Mucosa of rectum (tissue), 2 donors: ENCODE measurements around the gene ZNF471.
A peak's percentile ranks its signal among the peaks of the same experiment; 100 is the strongest.

Experiments
- H3K27ac ChIP-seq, 2 donors: one replicate each; pipeline ENCODE4 v1.7.0; 2013; ENCODE audit warnings: inconsistent platforms in 2 of 2, low read depth in 2 of 2, low read length in 2 of 2
- H3K27me3 ChIP-seq, 2 donors: one replicate each; pipeline ENCODE4 v1.7.0; 2013; ENCODE audit warnings: low read length in 2 of 2; ENCODE audit not compliant: control insufficient read depth in 2 of 2, insufficient read depth in 2 of 2
- H3K36me3 ChIP-seq, 2 donors: one replicate each; pipeline ENCODE4 v1.7.0; 2013; ENCODE audit warnings: low read length in 2 of 2; ENCODE audit not compliant: control insufficient read depth in 2 of 2, insufficient read depth in 2 of 2
- H3K4me1 ChIP-seq, 2 donors: one replicate each; pipeline ENCODE4 v1.7.0; 2013; ENCODE audit warnings: low read length in 2 of 2, mild to moderate bottlenecking in 1 of 2; ENCODE audit not compliant: control insufficient read depth in 2 of 2, insufficient read depth in 2 of 2
- H3K4me3 ChIP-seq, 2 donors: one replicate each; pipeline ENCODE4 v1.7.0; 2013; ENCODE audit warnings: low read length in 2 of 2
- H3K9ac ChIP-seq, 2 donors: one replicate each; pipeline ENCODE4 v1.7.0; 2013; ENCODE audit warnings: low read length in 2 of 2, low read depth in 1 of 2, mild to moderate bottlenecking in 1 of 2
- H3K9me3 ChIP-seq, 2 donors: one replicate each; pipeline ENCODE4 v1.7.0; 2013; ENCODE audit warnings: low read length in 2 of 2; ENCODE audit not compliant: control insufficient read depth in 2 of 2
- donor health status: healthy.
- donor health status: Normal muscosa, but diverticular disease.

ZNF471 gene

DNA sequence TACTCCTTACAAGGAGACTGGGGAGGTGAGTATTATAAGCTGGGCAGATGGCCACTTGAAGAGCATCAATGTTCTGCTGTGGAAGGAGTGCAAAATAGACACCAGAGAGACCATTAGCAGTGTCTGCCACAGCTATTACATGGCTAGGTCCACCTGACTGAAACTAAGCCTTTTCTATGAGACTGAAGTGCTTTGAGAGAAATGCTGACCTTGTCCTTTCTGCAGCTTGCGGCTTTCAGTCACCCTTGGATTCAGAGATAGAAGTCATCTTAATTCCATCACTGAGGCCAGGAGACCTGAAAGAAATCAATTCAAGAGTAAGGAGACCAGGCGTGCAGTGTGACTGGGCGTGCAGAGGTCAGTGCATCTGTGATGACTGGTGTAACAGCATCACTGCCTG, 29.8 kb downstream of the ZNF471 start:
- Histone ChIP-seq H3K9me3 (peaks cover 19 to 29% of the 10 kb centered on the region in 2 donors), H3K9ac (no peak overlapping the region), H3K27me3 (no peaks in the 10 kb centered on the region), H3K27ac (no peak overlapping the region), H3K36me3 (peaks cover 0 to 5% of the 10 kb centered on the region in 2 donors), H3K4me3 (peak overlapping the region; percentile 71 to 91), H3K4me1 (peaks cover 3 to 8% of the 10 kb centered on the region in 2 donors)

DNA sequence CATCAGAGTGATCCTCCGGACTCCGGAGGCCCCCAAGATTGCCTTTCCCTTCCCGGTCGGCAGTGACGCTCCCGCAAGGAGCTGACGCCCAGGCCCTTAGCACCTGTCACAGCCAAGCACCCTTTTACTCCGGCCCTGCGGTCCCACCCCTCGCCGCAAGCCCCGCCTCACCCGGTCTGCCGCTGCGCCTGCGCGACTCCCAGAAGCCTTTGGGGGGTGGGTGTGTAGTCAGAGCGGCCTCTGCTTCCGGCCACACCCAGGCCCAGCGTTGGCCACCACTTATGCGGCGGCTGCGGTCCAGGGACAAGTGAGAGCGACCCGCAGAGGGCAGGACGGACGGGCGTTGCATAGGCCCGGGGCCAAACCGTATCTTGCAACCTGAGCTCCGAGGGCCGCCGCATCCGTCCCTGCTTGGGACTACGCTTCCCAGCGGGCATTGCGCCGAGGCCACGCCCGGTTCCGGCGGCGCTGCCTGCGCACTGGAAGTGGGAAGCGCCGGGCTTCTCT, 30.7 kb downstream of the ZNF471 start:
- H3K9ac ChIP-seq, result peak overlapping the region; percentile 60 to 65
- peaks cover 3 to 8% of the 10 kb centered on the region in 2 donors for H3K4me1 ChIP-seq
- peak overlapping the region; percentile 71 to 91 for H3K4me3 ChIP-seq
- H3K27ac ChIP-seq, result peak overlapping the region; percentile 93
- H3K27me3 ChIP-seq, result no peaks in the 10 kb centered on the region
- H3K9me3 ChIP-seq, result peaks cover 19 to 33% of the 10 kb centered on the region in 2 donors
- peaks cover 0 to 5% of the 10 kb centered on the region in 2 donors for H3K36me3 ChIP-seq

DNA sequence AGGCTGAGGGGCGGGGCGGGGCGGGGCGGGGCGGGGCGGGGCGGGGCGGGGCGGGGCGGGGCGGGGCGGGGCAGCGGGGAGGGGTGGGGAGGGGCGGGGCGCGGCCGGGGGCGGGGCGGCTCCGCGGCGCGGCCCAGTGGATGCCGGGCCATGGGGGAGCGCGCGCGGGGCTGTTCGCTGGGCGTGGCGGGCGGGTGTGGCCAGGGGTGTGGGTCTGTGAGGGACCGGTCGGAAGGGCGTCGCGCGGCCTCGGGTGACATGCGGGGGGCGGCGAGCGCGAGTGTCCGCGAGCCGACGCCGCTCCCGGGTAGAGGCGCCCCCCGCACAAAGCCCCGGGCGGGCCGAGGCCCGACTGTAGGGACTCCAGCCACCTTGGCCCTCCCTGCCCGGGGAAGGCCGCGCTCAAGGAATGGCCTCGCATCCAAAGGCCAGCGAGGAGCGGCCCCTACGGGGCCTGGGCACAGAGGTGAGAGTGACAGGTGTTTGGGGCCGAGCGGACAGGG, 31.2 kb downstream of the ZNF471 start, which contains the start of gene ZFP28:
Gene ZFP28, plus strand, starts transcription at position 188 of the 503 bp plus-strand sequence. Its CDS starts 71 bp downstream, at position 259.
- Histone ChIP-seq H3K9me3 (peaks cover 23 to 33% of the 10 kb centered on the region in 2 donors), H3K9ac (peak within 1 kb of the TSS; percentile 60 to 65), H3K36me3 (peaks cover 0 to 5% of the 10 kb centered on the region in 2 donors)

DNA sequence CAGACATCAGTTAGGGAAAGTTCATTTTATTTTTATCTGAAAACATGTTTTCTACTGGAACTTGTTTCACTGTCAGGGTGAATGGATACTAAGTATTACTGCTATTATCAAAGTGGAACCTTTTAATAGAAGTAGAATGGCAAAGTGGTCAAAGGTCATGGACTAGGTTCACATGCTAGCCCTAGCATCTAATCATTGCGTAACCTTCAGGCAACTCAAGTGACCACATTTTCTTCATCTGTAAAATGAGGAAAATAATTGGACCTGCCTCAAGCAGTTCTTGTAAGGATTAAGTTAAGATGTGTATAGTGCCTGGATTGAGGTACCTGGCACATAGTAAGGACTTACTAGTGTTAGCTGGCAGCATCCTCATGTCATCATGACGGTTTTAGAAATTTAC, 36.1 kb downstream of the ZNF471 start:
- peaks cover 40 to 50% of the 10 kb centered on the region in 2 donors for H3K9me3 ChIP-seq
- H3K9ac ChIP-seq, result no peak overlapping the region
- peaks cover 0 to 3% of the 10 kb centered on the region in 2 donors for H3K4me1 ChIP-seq
- H3K36me3 ChIP-seq, result peaks cover 2 to 16% of the 10 kb centered on the region in 2 donors
- no peak overlapping the region for H3K27ac ChIP-seq
- H3K27me3 ChIP-seq, result no peaks in the 10 kb centered on the region
- no peak overlapping the region for H3K4me3 ChIP-seq

More for the DNA sequence above, 31.2 kb downstream of the ZNF471 start, which contains the start of gene ZFP28:
- H3K4me1 ChIP-seq, result peaks cover 3 to 8% of the 10 kb centered on the region in 2 donors
- no peaks in the 10 kb centered on the region for H3K27me3 ChIP-seq
- peak within 1 kb of the TSS; percentile 93 for H3K27ac ChIP-seq
- peak within 1 kb of the TSS; percentile 72 to 91 for H3K4me3 ChIP-seq

DNA sequence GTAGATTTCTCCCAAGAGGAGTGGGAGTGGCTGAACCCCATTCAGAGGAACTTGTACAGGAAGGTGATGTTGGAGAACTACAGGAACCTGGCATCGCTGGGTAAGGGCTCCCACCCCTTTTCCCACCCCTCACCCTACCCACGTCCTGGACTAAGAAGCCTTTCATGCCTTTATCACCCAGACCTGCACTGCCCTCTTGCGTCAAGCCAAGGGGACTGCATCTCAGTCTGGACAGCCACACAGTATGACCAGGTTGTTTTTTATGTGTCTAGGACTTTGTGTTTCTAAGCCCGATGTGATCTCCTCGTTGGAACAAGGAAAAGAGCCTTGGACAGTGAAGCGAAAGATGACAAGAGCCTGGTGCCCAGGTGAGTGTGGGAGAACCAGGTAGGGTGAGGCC, 39.9 kb downstream of the ZNF471 start:
- H3K27ac ChIP-seq, result no peak overlapping the region
- no peaks in the 10 kb centered on the region for H3K4me1 ChIP-seq
- H3K4me3 ChIP-seq, result no peak overlapping the region
- H3K36me3 ChIP-seq, result peaks cover 24 to 33% of the 10 kb centered on the region in 2 donors
- H3K9ac ChIP-seq, result no peak overlapping the region
- H3K27me3 ChIP-seq, result no peaks in the 10 kb centered on the region
- peaks cover 57 to 63% of the 10 kb centered on the region in 2 donors for H3K9me3 ChIP-seq

DNA sequence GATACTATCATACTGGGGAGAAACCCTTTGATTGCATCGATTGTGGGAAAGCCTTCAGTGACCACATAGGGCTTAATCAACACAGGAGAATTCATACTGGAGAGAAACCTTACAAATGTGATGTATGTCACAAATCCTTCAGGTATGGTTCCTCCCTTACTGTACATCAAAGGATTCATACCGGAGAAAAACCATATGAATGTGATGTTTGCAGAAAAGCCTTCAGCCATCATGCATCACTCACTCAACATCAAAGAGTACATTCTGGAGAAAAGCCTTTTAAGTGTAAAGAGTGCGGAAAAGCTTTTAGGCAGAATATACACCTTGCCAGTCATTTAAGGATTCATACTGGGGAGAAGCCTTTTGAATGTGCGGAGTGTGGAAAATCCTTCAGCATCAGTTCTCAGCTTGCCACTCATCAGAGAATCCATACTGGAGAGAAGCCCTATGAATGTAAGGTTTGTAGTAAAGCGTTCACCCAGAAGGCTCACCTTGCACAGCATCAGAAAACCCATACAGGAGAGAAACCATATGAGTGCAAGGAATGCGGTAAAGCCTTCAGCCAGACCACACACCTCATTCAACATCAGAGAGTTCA, 46.7 kb downstream of the ZNF471 start:
- H3K36me3 ChIP-seq, result peaks cover 28 to 33% of the 10 kb centered on the region in 2 donors
- no peak overlapping the region for H3K27ac ChIP-seq
- H3K27me3 ChIP-seq, result no peaks in the 10 kb centered on the region
- H3K4me3 ChIP-seq, result peak overlapping the region in 1 of 2 donors; percentile 6
- H3K9me3 ChIP-seq, result peaks cover 56 to 70% of the 10 kb centered on the region in 2 donors
- no peak overlapping the region for H3K9ac ChIP-seq
- H3K4me1 ChIP-seq, result no peaks in the 10 kb centered on the region

DNA sequence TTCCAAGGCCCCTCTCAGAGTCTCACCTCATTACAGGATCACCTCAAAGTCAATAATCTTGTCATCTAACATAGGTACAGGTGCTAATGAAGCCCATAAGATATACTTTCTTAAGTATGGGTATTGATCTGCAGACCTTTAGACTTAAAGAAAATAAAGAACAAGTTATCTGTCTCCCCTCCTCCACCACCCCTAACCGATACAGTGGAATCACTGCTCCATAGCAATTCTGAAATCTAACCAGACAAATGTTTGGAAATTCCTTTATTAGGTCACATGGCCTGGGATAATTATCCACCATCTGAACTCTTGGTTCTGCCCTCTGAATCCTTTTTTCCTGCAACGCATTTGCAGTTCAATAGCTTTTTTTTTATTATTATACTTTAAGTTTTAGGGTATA, 55.1 kb downstream of the ZNF471 start:
- Histone ChIP-seq H3K9ac (no peak overlapping the region), H3K36me3 (no peaks in the 10 kb centered on the region), H3K4me1 (peaks cover 2 to 5% of the 10 kb centered on the region in 2 donors), H3K9me3 (peaks cover 34 to 57% of the 10 kb centered on the region in 2 donors), H3K4me3 (no peak overlapping the region), H3K27ac (no peak overlapping the region), H3K27me3 (no peaks in the 10 kb centered on the region)

DNA sequence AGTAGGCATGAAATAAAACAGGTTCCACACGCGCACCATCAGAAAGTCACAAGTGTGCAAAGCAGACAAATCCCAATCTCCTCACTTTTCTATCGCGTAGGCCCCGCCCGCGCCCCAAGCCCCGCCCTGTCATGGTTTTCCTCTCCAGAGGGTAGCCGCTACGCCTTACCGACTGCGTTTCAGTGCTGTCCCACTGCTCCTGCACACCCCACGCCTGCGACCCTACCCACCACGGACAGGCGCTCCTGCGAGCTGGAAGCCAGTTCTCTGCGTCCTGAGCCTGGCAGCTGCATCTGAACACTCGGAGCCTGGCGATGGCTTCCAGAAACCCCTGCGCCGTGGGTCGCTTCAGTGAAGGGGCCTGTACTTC, 59.2 kb downstream of the ZNF471 start:
- peak overlapping the region; percentile 95 to 99 for H3K4me3 ChIP-seq
- peaks cover 45 to 49% of the 10 kb centered on the region in 2 donors for H3K9me3 ChIP-seq
- peak overlapping the region; percentile 83 to 87 for H3K27ac ChIP-seq
- H3K27me3 ChIP-seq, result no peaks in the 10 kb centered on the region
- peaks cover 5 to 10% of the 10 kb centered on the region in 2 donors for H3K4me1 ChIP-seq
- peak overlapping the region; percentile 87 for H3K9ac ChIP-seq
- H3K36me3 ChIP-seq, result peaks cover 16 to 21% of the 10 kb centered on the region in 2 donors

DNA sequence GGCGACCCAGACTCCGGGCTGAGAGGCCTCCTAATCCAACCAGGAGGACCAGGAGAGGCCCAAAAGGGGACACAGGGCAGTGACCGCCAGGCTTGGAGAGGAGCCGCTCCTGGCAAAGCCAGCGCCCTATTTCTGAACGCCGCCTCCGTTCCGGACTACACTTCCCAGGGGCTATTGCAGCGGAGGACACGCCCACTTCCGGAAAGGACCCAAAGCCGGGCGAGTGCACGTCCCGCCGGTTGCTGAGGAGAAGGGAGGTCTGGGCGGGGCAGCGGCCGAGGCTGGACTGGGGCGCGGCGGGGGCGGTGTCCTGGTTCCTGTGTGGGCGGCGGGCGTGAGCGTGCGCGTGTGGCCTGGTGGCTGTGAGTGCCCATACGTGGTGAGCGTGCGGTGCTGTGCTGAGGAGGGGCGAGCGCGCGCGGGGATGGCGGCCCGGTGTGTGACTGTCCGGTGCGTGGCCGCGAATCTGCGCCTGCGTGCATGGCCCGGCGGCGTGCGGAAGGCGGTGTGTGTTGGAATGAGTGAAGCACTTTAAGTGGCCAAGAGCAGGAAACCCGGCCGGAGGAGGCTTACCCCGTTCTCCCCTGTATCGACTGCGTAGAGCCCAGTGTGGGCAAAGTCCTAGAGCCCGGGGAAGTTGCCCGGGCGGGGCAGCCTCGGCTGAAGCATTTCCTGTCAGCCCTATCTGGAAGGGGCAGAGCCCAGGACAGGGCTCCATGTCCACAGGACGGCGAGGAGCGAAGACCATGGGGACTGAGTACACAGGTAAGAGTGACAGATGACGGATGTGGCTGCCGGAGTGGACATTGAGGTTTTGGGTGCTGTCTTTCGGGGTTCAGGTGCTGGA, 59.8 kb downstream of the ZNF471 start, which contains the start of gene ZNF470:
Gene ZNF470, plus strand, starts transcription at position 195 of the 847 bp plus-strand sequence. CDS start 2,844 bp downstream, outside the sequence.
- H3K36me3 ChIP-seq, result peaks cover 16 to 22% of the 10 kb centered on the region in 2 donors
- H3K4me3 ChIP-seq, result peak within 1 kb of the TSS; percentile 95 to 99
- peaks cover 5 to 10% of the 10 kb centered on the region in 2 donors for H3K4me1 ChIP-seq
- H3K27ac ChIP-seq, result peak within 1 kb of the TSS; percentile 83 to 87
- no peaks in the 10 kb centered on the region for H3K27me3 ChIP-seq
- peaks cover 41 to 47% of the 10 kb centered on the region in 2 donors for H3K9me3 ChIP-seq
- peak within 1 kb of the TSS; percentile 87 for H3K9ac ChIP-seq
